Neural cell (in vitro differentiated cells): ENCODE measurements around the gene MEN1. TPM values are rescaled to one million over a fixed set of nuclear protein-coding genes. Genes with fewer than 3 reads are reported as not detected.

Experiments
- H2AFZ ChIP-seq: fragments of 200-600, 300-800 bp; sonication (generic), shearing (Covaris generic); 2 replicates; pipeline ENCODE4 v1.6.0; 2014; ENCODE audit warnings: low read depth, mild to moderate bottlenecking, antibody characterized with exemption, low read length, moderate library complexity
- H3F3A ChIP-seq: fragments of 200-600 bp; shearing (Covaris generic); 2 replicates; pipeline ENCODE4 v1.6.1; 2016; ENCODE audit warnings: mild to moderate bottlenecking, moderate library complexity, mixed read lengths, antibody characterized with exemption, low read length; ENCODE audit not compliant: insufficient read depth, poor library complexity, severe bottlenecking
- H3K27ac ChIP-seq: fragments of 200-600, 300-800 bp; sonication (generic), shearing (Covaris generic); 2 replicates; pipeline ENCODE4 v1.5.1; 2014; ENCODE audit warnings: mild to moderate bottlenecking, low read length, moderate library complexity
- H3K27me3 ChIP-seq: fragments of 300-800, 200-600 bp; sonication (generic), shearing (Covaris generic); 2 replicates; pipeline ENCODE4 v1.6.0; 2014; ENCODE audit warnings: mild to moderate bottlenecking, low read depth, low read length, moderate library complexity; ENCODE audit not compliant: insufficient read depth
- H3K36me3 ChIP-seq: fragments of 300-800, 200-600 bp; sonication (generic), shearing (Covaris generic); 2 replicates; pipeline ENCODE4 v1.5.1; 2014; ENCODE audit warnings: mild to moderate bottlenecking, antibody characterized with exemption, low read length, moderate library complexity; ENCODE audit not compliant: insufficient read depth
- H3K4me2 ChIP-seq: fragments of 300-800, 200-600 bp; sonication (generic), shearing (Covaris generic); 2 replicates; pipeline ENCODE4 v1.6.0; 2014; ENCODE audit warnings: mild to moderate bottlenecking, low read length
- H3K4me3 ChIP-seq: fragments of 300-800, 200-600 bp; sonication (generic), shearing (Covaris generic); 2 replicates; pipeline ENCODE4 v1.5.1; 2014; ENCODE audit warnings: mild to moderate bottlenecking, low read length, moderate library complexity
- H3K79me2 ChIP-seq: fragments of 200-600 bp; shearing (Covaris generic); replicated peaks from 2 replicates; pipeline ENCODE4 v1.6.0; 2014; ENCODE audit warnings: mild to moderate bottlenecking, low read length, moderate library complexity; ENCODE audit not compliant: insufficient read depth
- H3K9ac ChIP-seq: fragments of 300-800, 200-600 bp; sonication (generic), shearing (Covaris generic); 2 replicates; pipeline ENCODE4 v1.6.1; 2016; ENCODE audit warnings: mild to moderate bottlenecking, low read length, mixed read lengths
- H3K9me2 ChIP-seq: fragments of 200-600 bp; shearing (Covaris generic); 2 replicates; pipeline ENCODE4 v1.6.1; 2016; ENCODE audit warnings: mild to moderate bottlenecking, low read length, mixed read lengths; ENCODE audit not compliant: insufficient read depth
- H3K9me3 ChIP-seq: fragments of 200-600, 300-800 bp; sonication (generic), shearing (Covaris generic); 2 replicates; pipeline ENCODE4 v1.6.1; 2016; ENCODE audit warnings: mild to moderate bottlenecking, mixed run types, low read length, moderate library complexity, mixed read lengths
- H4K20me1 ChIP-seq: fragments of 200-600 bp; shearing (Covaris generic); 2 replicates; pipeline ENCODE4 v1.6.1; 2016; ENCODE audit warnings: mild to moderate bottlenecking, mixed run types; ENCODE audit not compliant: insufficient read depth
- CTCF ChIP-seq: fragments of 450-650 bp; IDR thresholded peaks from 2 replicates; pipeline ENCODE4 v1.5.1; 2014; ENCODE audit warnings: antibody characterized with exemption, mild to moderate bottlenecking, moderate library complexity; ENCODE audit not compliant: poor library complexity, severe bottlenecking
- EP300 ChIP-seq: fragments of 450-650 bp; conservative IDR thresholded peaks from 2 replicates; pipeline ENCODE4 v1.6.1; 2014; ENCODE audit warnings: antibody characterized with exemption, mild to moderate bottlenecking, moderate library complexity; ENCODE audit not compliant: poor library complexity, severe bottlenecking
- EZH2 ChIP-seq: fragments of 200-600, 300-800 bp; shearing (Covaris generic), sonication (generic); IDR thresholded peaks from 2 replicates; pipeline ENCODE4 v1.6.1; 2014; ENCODE audit warnings: antibody characterized with exemption, low read length, borderline replicate concordance, mild to moderate bottlenecking; ENCODE audit not compliant: insufficient read depth, poor library complexity, severe bottlenecking
- MXI1 ChIP-seq: fragments of 450-650 bp; conservative IDR thresholded peaks from 2 replicates; pipeline ENCODE4 v1.6.1; 2014; ENCODE audit warnings: antibody characterized with exemption, mild to moderate bottlenecking; ENCODE audit not compliant: poor library complexity, severe bottlenecking
- POLR2AphosphoS5 ChIP-seq: IDR thresholded peaks from 2 replicates; pipeline ENCODE4 v1.6.1; 2012
- RAD21 ChIP-seq: fragments of 450-650 bp; conservative IDR thresholded peaks from 2 replicates; pipeline ENCODE4 v1.6.1; 2014; ENCODE audit warnings: antibody characterized with exemption, mild to moderate bottlenecking, moderate library complexity
- REST ChIP-seq: IDR thresholded peaks from 2 replicates; pipeline ENCODE4 v1.6.1; 2012; ENCODE audit warnings: borderline replicate concordance
- SMC3 ChIP-seq: fragments of 450-650 bp; conservative IDR thresholded peaks from 2 replicates; pipeline ENCODE4 v1.6.1; 2014; ENCODE audit warnings: antibody characterized with exemption, mild to moderate bottlenecking, moderate library complexity; ENCODE audit not compliant: poor library complexity
- TAF1 ChIP-seq: IDR thresholded peaks from 2 replicates; pipeline ENCODE4 v1.6.1; 2012; ENCODE audit warnings: low read depth
- polyA plus RNA-seq: library from polyadenylated mRNA; depleted of rRNA; stranded (reverse); fragments of >200 nt; gene quantifications from 2 replicates; pipeline ENCODE4 v1.2.3, GENCODE V29; 2014

Gene MEN1
- polyA plus RNA-seq, 1 donor from 2014 or later = 16.8 TPM

GRCh38 chr11:64834723-64835615 lies 24.6 kb upstream of the MEN1 start:
- H3K36me3 ChIP-seq = no peaks in the 10 kb centered on the region
- no peaks in the 10 kb centered on the region for H3F3A ChIP-seq
- H3K27ac ChIP-seq = no peak overlapping the region
- no peak overlapping the region for H2AFZ ChIP-seq
- no peak overlapping the region for H3K4me3 ChIP-seq
- no peaks in the 10 kb centered on the region for H4K20me1 ChIP-seq
- H3K9ac ChIP-seq = no peak overlapping the region
- no peaks in the 10 kb centered on the region for H3K27me3 ChIP-seq
- no peaks in the 10 kb centered on the region for H3K9me3 ChIP-seq
- no peak overlapping the region for H3K4me2 ChIP-seq
- no peak for TF ChIP-seq CTCF
- TF ChIP-seq REST = no peak
- no peak for TF ChIP-seq EP300
- no peak for TF ChIP-seq RAD21
- no peak for TF ChIP-seq TAF1
- TF ChIP-seq EZH2 = no peak
- no peak for TF ChIP-seq MXI1
- TF ChIP-seq SMC3 = no peak
- no peak for TF ChIP-seq POLR2AphosphoS5
- H3K9me2 ChIP-seq = no peaks in the 10 kb centered on the region
- H3K79me2 ChIP-seq = no peaks in the 10 kb centered on the region

- no peaks in the 10 kb centered on the region for H3K9me2 ChIP-seq
- no peaks in the 10 kb centered on the region for H3K9me3 ChIP-seq
- H3K36me3 ChIP-seq = no peaks in the 10 kb centered on the region
- H3K27me3 ChIP-seq = no peaks in the 10 kb centered on the region
- no peaks in the 10 kb centered on the region for H4K20me1 ChIP-seq
- no peaks in the 10 kb centered on the region for H3K79me2 ChIP-seq
- TF ChIP-seq POLR2AphosphoS5 (no peak), EP300 (no peak), TAF1 (no peak), SMC3 (no peak), CTCF (no peak), EZH2 (no peak), MXI1 (no peak), RAD21 (no peak), REST (no peak)
- H3K27ac ChIP-seq = no peak overlapping the region
- no peak overlapping the region for H2AFZ ChIP-seq
- no peaks in the 10 kb centered on the region for H3F3A ChIP-seq
- no peak overlapping the region for H3K4me2 ChIP-seq
- no peak overlapping the region for H3K4me3 ChIP-seq
- no peak overlapping the region for H3K9ac ChIP-seq
Observed at GRCh38 chr11:64834031-64834722, 23.8 kb upstream of the MEN1 start.
